ENCODE measurements around the gene ITIH2.
"Not testable (repeated sequence)": the region's sequence is repeated elsewhere in the genome, so short reads cannot be mapped to it uniquely, and the experiment has no call there.

The ITIH2 gene

GRCh38 chr10:7690885-7691597, 12.1 kb upstream of the ITIH2 start:
- H3K4ac ChIP-seq (ENCODE audit: low read length); H3K36me3 ChIP-seq (replicated peaks in 1 of 2; ENCODE audit: control insufficient read depth in 2 of 2, insufficient read depth in 2 of 2, low read length in 2 of 2); H2BK120ac ChIP-seq (ENCODE audit: low read depth, low read length); H3K14ac ChIP-seq (ENCODE audit: low read length); H2BK5ac ChIP-seq (ENCODE audit: low read length); H3K23ac ChIP-seq (ENCODE audit: low read depth, low read length, poor library complexity); H2BK12ac ChIP-seq (ENCODE audit: low read length); H3K4me1 ChIP-seq (ENCODE audit: control insufficient read depth in 2 of 2, insufficient read depth in 1 of 2, low read depth in 1 of 2, low read length in 2 of 2); H3K4me3 ChIP-seq (ENCODE audit: low read length in 2 of 2); H2AK5ac ChIP-seq (ENCODE audit: low read depth, low read length); H3K9ac ChIP-seq (ENCODE audit: low read depth, low read length, poor library complexity); H3K27me3 ChIP-seq (ENCODE audit: control insufficient read depth in 3 of 3, insufficient read depth in 3 of 3, low read depth in 1 of 3, low read length in 3 of 3); H3K9me3 ChIP-seq (replicated peaks in 1 of 2; ENCODE audit: control insufficient read depth in 2 of 2, insufficient read depth in 1 of 2, low read depth in 1 of 2, low read length in 2 of 2); H3K18ac ChIP-seq (ENCODE audit: low read length); H2AFZ ChIP-seq (ENCODE audit: low read length); DNase-seq (ENCODE audit: low spot score); H4K91ac ChIP-seq (ENCODE audit: low read depth, low read length, poor library complexity); H4K8ac ChIP-seq (ENCODE audit: low read depth, low read length); H3K79me1 ChIP-seq (ENCODE audit: low read depth, low read length); H3K27ac ChIP-seq (replicated peaks; ENCODE audit: low read length); H3K4me2 ChIP-seq (ENCODE audit: insufficient read depth, low read length, poor library complexity, severe bottlenecking); H2BK15ac ChIP-seq (ENCODE audit: low read length): not testable (repeated sequence)
- WGBS, 2 donors (ENCODE audit: extremely low coverage in 2 of 2, insufficient read length in 2 of 2, insufficient replicate concordance in 1 of 2), result no CpG with 5 or more reads among the region's 3 CpGs

- not testable (repeated sequence) for H3K27me3 ChIP-seq (ENCODE audit: control insufficient read depth in 3 of 3, insufficient read depth in 3 of 3, low read depth in 1 of 3, low read length in 3 of 3); H3K9ac ChIP-seq (ENCODE audit: low read depth, low read length, poor library complexity); H2BK5ac ChIP-seq (ENCODE audit: low read length); H3K36me3 ChIP-seq (replicated peaks in 1 of 2; ENCODE audit: control insufficient read depth in 2 of 2, insufficient read depth in 2 of 2, low read length in 2 of 2); H3K27ac ChIP-seq (replicated peaks; ENCODE audit: low read length); H3K23ac ChIP-seq (ENCODE audit: low read depth, low read length, poor library complexity); H2BK12ac ChIP-seq (ENCODE audit: low read length); H2BK120ac ChIP-seq (ENCODE audit: low read depth, low read length); H3K4me2 ChIP-seq (ENCODE audit: insufficient read depth, low read length, poor library complexity, severe bottlenecking); H3K14ac ChIP-seq (ENCODE audit: low read length); H3K79me1 ChIP-seq (ENCODE audit: low read depth, low read length); H3K4me1 ChIP-seq (ENCODE audit: control insufficient read depth in 2 of 2, insufficient read depth in 1 of 2, low read depth in 1 of 2, low read length in 2 of 2); H3K4ac ChIP-seq (ENCODE audit: low read length); H2BK15ac ChIP-seq (ENCODE audit: low read length); H3K4me3 ChIP-seq (ENCODE audit: low read length in 2 of 2); DNase-seq (ENCODE audit: low spot score); H2AK5ac ChIP-seq (ENCODE audit: low read depth, low read length); H3K9me3 ChIP-seq (replicated peaks in 1 of 2; ENCODE audit: control insufficient read depth in 2 of 2, insufficient read depth in 1 of 2, low read depth in 1 of 2, low read length in 2 of 2); H4K8ac ChIP-seq (ENCODE audit: low read depth, low read length); H3K18ac ChIP-seq (ENCODE audit: low read length); H4K91ac ChIP-seq (ENCODE audit: low read depth, low read length, poor library complexity); H2AFZ ChIP-seq (ENCODE audit: low read length)
Observed at GRCh38 chr10:7692368-7692767, 10.7 kb upstream of the ITIH2 start.

- not testable (repeated sequence) for H3K18ac ChIP-seq (ENCODE audit: low read length); H2AK5ac ChIP-seq (ENCODE audit: low read depth, low read length); H2BK5ac ChIP-seq (ENCODE audit: low read length); H2AFZ ChIP-seq (ENCODE audit: low read length); H3K4ac ChIP-seq (ENCODE audit: low read length); H3K4me2 ChIP-seq (ENCODE audit: insufficient read depth, low read length, poor library complexity, severe bottlenecking); H3K4me3 ChIP-seq (ENCODE audit: low read length in 2 of 2); H3K9ac ChIP-seq (ENCODE audit: low read depth, low read length, poor library complexity); H3K14ac ChIP-seq (ENCODE audit: low read length); H2BK15ac ChIP-seq (ENCODE audit: low read length); H2BK120ac ChIP-seq (ENCODE audit: low read depth, low read length); H3K79me1 ChIP-seq (ENCODE audit: low read depth, low read length); H3K27ac ChIP-seq (replicated peaks; ENCODE audit: low read length); H3K4me1 ChIP-seq (ENCODE audit: control insufficient read depth in 2 of 2, insufficient read depth in 1 of 2, low read depth in 1 of 2, low read length in 2 of 2); H3K27me3 ChIP-seq (ENCODE audit: control insufficient read depth in 3 of 3, insufficient read depth in 3 of 3, low read depth in 1 of 3, low read length in 3 of 3); H2BK12ac ChIP-seq (ENCODE audit: low read length); H4K8ac ChIP-seq (ENCODE audit: low read depth, low read length); DNase-seq (ENCODE audit: low spot score); H3K36me3 ChIP-seq (replicated peaks in 1 of 2; ENCODE audit: control insufficient read depth in 2 of 2, insufficient read depth in 2 of 2, low read length in 2 of 2); H3K9me3 ChIP-seq (replicated peaks in 1 of 2; ENCODE audit: control insufficient read depth in 2 of 2, insufficient read depth in 1 of 2, low read depth in 1 of 2, low read length in 2 of 2); H4K91ac ChIP-seq (ENCODE audit: low read depth, low read length, poor library complexity); H3K23ac ChIP-seq (ENCODE audit: low read depth, low read length, poor library complexity)
Observed at GRCh38 chr10:7693194-7693593, 9.9 kb upstream of the ITIH2 start.

- no peak for DNase-seq (ENCODE audit: low spot score)
- Histone ChIP-seq H2AK5ac (ENCODE audit: low read depth, low read length) (no peak overlapping the region), H3K27me3 (ENCODE audit: control insufficient read depth in 3 of 3, insufficient read depth in 3 of 3, low read depth in 1 of 3, low read length in 3 of 3) (no peaks in the 10 kb centered on the region), H2AFZ (ENCODE audit: low read length) (no peak overlapping the region), H3K4ac (ENCODE audit: low read length) (no peak overlapping the region), H3K18ac (ENCODE audit: low read length) (no peak overlapping the region), H3K9me3 (replicated peaks in 1 of 2; ENCODE audit: control insufficient read depth in 2 of 2, insufficient read depth in 1 of 2, low read depth in 1 of 2, low read length in 2 of 2) (peaks cover 0 to 2% of the 10 kb centered on the region in 2 donors), H4K91ac (ENCODE audit: low read depth, low read length, poor library complexity) (no peak overlapping the region), H3K36me3 (replicated peaks in 1 of 2; ENCODE audit: control insufficient read depth in 2 of 2, insufficient read depth in 2 of 2, low read length in 2 of 2) (no peaks in the 10 kb centered on the region), H3K9ac (ENCODE audit: low read depth, low read length, poor library complexity) (no peak overlapping the region), H3K14ac (ENCODE audit: low read length) (no peak overlapping the region), H4K8ac (ENCODE audit: low read depth, low read length) (no peak overlapping the region), H3K23ac (ENCODE audit: low read depth, low read length, poor library complexity) (no peak overlapping the region), H2BK120ac (ENCODE audit: low read depth, low read length) (no peak overlapping the region), H2BK12ac (ENCODE audit: low read length) (no peak overlapping the region), H3K79me1 (ENCODE audit: low read depth, low read length) (no peaks in the 10 kb centered on the region), H2BK15ac (ENCODE audit: low read length) (no peak overlapping the region), H2BK5ac (ENCODE audit: low read length) (no peak overlapping the region), H3K27ac (replicated peaks; ENCODE audit: low read length) (no peak overlapping the region), H3K4me1 (ENCODE audit: control insufficient read depth in 2 of 2, insufficient read depth in 1 of 2, low read depth in 1 of 2, low read length in 2 of 2) (no peaks in the 10 kb centered on the region), H3K4me2 (ENCODE audit: insufficient read depth, low read length, poor library complexity, severe bottlenecking) (no peak overlapping the region), H3K4me3 (ENCODE audit: low read length in 2 of 2) (no peak overlapping the region)
- no CpG with 5 or more reads among the region's 3 CpGs for WGBS, 2 donors (ENCODE audit: extremely low coverage in 2 of 2, insufficient read length in 2 of 2, insufficient replicate concordance in 1 of 2)
Observed at GRCh38 chr10:7696545-7696944, 6.6 kb upstream of the ITIH2 start.
